NCI-H2081 (cell line): ENCODE measurements around the gene TRIM67.
"Not testable (repeated sequence)": the region's sequence is repeated elsewhere in the genome, so short reads cannot be mapped to it uniquely, and the experiment has no call there.

ENCODE experiments used
- DNase-seq, 2 experiments: peaks; one replicate each; lab custom pipeline; 2025; lab: John Stamatoyannopoulos, UW

The TRIM67 gene

GRCh38 chr1:231158141-231158540 lies 3.7 kb upstream of the TRIM67 start:
- DNase-seq = not testable (repeated sequence)

- DNase-seq = no peak
Observed at GRCh38 chr1:231159202-231159962, 2.5 kb upstream of the TRIM67 start.

GRCh38 chr1:231159963-231160761 lies 1.7 kb upstream of the TRIM67 start:
- DNase-seq = no peak

GRCh38 chr1:231160895-231161666 lies 777 bp upstream of the TRIM67 start:
- DNase-seq = no peak

- DNase-seq = peak; percentile 41 to 54
Observed at GRCh38 chr1:231162297-231162969, 575 bp downstream of the TRIM67 start.

GRCh38 chr1:231162970-231163829 lies 1.3 kb downstream of the TRIM67 start:
- peak in 1 of 2 experiments; percentile 47 for DNase-seq

- no peak for DNase-seq
Observed at GRCh38 chr1:231163830-231164427, 2.1 kb downstream of the TRIM67 start.

GRCh38 chr1:231165371-231165770 lies 3.5 kb downstream of the TRIM67 start:
- no peak for DNase-seq

- DNase-seq = no peak
Observed at GRCh38 chr1:231166398-231166797, 4.5 kb downstream of the TRIM67 start.

GRCh38 chr1:231170875-231171274 lies 9.0 kb downstream of the TRIM67 start:
- DNase-seq = no peak

GRCh38 chr1:231171623-231172197 lies 9.9 kb downstream of the TRIM67 start:
- DNase-seq = no peak

GRCh38 chr1:231172411-231172810 lies 10.6 kb downstream of the TRIM67 start:
- no peak for DNase-seq

- no peak for DNase-seq
Observed at GRCh38 chr1:231176421-231176820, 14.6 kb downstream of the TRIM67 start.

- DNase-seq = no peak
Observed at GRCh38 chr1:231177226-231177625, 15.4 kb downstream of the TRIM67 start.

- DNase-seq = no peak
Observed at GRCh38 chr1:231177936-231178335, 16.1 kb downstream of the TRIM67 start.

GRCh38 chr1:231178970-231179369 lies 17.1 kb downstream of the TRIM67 start:
- no peak for DNase-seq

GRCh38 chr1:231180034-231180433 lies 18.2 kb downstream of the TRIM67 start:
- no peak for DNase-seq

GRCh38 chr1:231181271-231181670 lies 19.4 kb downstream of the TRIM67 start:
- no peak for DNase-seq

- DNase-seq = no peak
Observed at GRCh38 chr1:231182317-231182716, 20.5 kb downstream of the TRIM67 start.
